Breast epithelium (tissue), 4 donors: ENCODE results near the gene TACR3. TPM values are rescaled to one million over a fixed set of nuclear protein-coding genes. Genes with fewer than 3 reads are reported as not detected.
A peak's percentile ranks its signal among the peaks of the same experiment; 100 is the strongest.
"Not testable (repeated sequence)": the region's sequence is repeated elsewhere in the genome, so short reads cannot be mapped to it uniquely, and the experiment has no call there.

Source experiments
- DNase-seq, 2 donors: peaks; one replicate each; pipeline ENCODE4 v3.0.0-alpha.2; 2019; ENCODE audit warnings: low spot score in 2 of 2
- H3K27ac ChIP-seq, 2 donors: fragments of 200-600 bp; sonication (generic) in 1 of 2; one replicate each; pipeline ENCODE4 v1.5.1; 2016 to 2019; ENCODE audit warnings: mild to moderate bottlenecking in 1 of 2
- H3K27me3 ChIP-seq, 2 donors: fragments of 200-600 bp; sonication (generic) in 1 of 2; one replicate each; pipeline versions ENCODE4 v1.5.1 to v1.6.0; 2017 to 2019; ENCODE audit warnings: control low read depth in 1 of 2, mild to moderate bottlenecking in 1 of 2
- H3K36me3 ChIP-seq: fragments of 200-600 bp; one replicate; pipeline ENCODE4 v1.5.1; 2019
- H3K4me1 ChIP-seq, 2 donors: fragments of 200-600 bp; sonication (generic); one replicate each; pipeline ENCODE4 v1.5.1; 2016 to 2019; ENCODE audit warnings: control low read depth in 1 of 2
- H3K4me3 ChIP-seq, 3 donors: fragments of 200-600 bp; sonication (generic); 1 replicate in 2 of 3; 2 replicates in 1 of 3; pipeline ENCODE4 v1.5.1; 2016 to 2019; ENCODE audit warnings: mild to moderate bottlenecking in 3 of 3, moderate library complexity in 2 of 3
- H3K9me3 ChIP-seq, 2 donors: fragments of 200-600 bp; sonication (generic) in 1 of 2; one replicate each; pipeline ENCODE4 v1.5.1; 2016 to 2019; ENCODE audit warnings: control low read depth in 1 of 2
- CTCF ChIP-seq, 3 donors: fragments of 450-650 bp; IDR thresholded peaks; one replicate each; pipeline ENCODE4 v1.5.1; 2016 to 2017; ENCODE audit warnings: antibody characterized with exemption in 3 of 3, mild to moderate bottlenecking in 3 of 3, moderate library complexity in 3 of 3
- POLR2A ChIP-seq: fragments of 450-650 bp; IDR thresholded peaks from one replicate; pipeline ENCODE4 v1.6.1; 2016; ENCODE audit warnings: antibody characterized with exemption, mild to moderate bottlenecking, moderate library complexity
- POLR2AphosphoS5 ChIP-seq, 3 donors: sonication (generic); formaldehyde crosslinking; IDR thresholded peaks; one replicate each; pipeline ENCODE4 v1.6.1; 2017; ENCODE audit warnings: antibody characterized with exemption in 3 of 3
- intact Hi-C: fragments of 100-400 bp; cut with DNase I; formaldehyde crosslinking; loops from one replicate; pipeline ENCODE4 v1.15.1; 2023; ENCODE audit warnings: low total_unique reads
- total RNA-seq, 3 donors: library from RNA; depleted of rRNA; stranded (reverse); fragments of >200 nt; gene quantifications; one replicate each; pipeline ENCODE4 v1.1.0, GENCODE V29; 2016

TACR3 gene
- total RNA-seq, 3 donors from 2014 or later = not detected

- no peaks in the 10 kb centered on the region for H3K4me1 ChIP-seq
- intact Hi-C loops = no loop called here
- peaks cover 0 to 10% of the 10 kb centered on the region in 2 donors for H3K27me3 ChIP-seq
- DNase-seq = no peak
- H3K27ac ChIP-seq = no peak overlapping the region
- no peaks in the 10 kb centered on the region for H3K9me3 ChIP-seq
- TF ChIP-seq CTCF (IDR thresholded peaks at IDR 0.05) (no peak), POLR2A (no peak), POLR2AphosphoS5 (IDR thresholded peaks at IDR 0.05) (no peak)
- no peaks in the 10 kb centered on the region for H3K36me3 ChIP-seq
- no peak overlapping the region for H3K4me3 ChIP-seq
Measured at GRCh38 chr4:103721251-103721650, 1.5 kb upstream of the TACR3 start.

GRCh38 chr4:103720661-103721060, 876 bp upstream of the TACR3 start:
- intact Hi-C loops = no loop called here

GRCh38 chr4:103719105-103719829, 518 bp downstream of the TACR3 start:
- H3K4me1 ChIP-seq = no peaks in the 10 kb centered on the region
- intact Hi-C loops = no loop called here
- DNase-seq = no peak
- no peaks in the 10 kb centered on the region for H3K9me3 ChIP-seq
- peak overlapping the region in 2 of 3 donors; percentile 28 to 40 for H3K4me3 ChIP-seq
- no peaks in the 10 kb centered on the region for H3K36me3 ChIP-seq
- peaks cover 0 to 10% of the 10 kb centered on the region in 2 donors for H3K27me3 ChIP-seq
- H3K27ac ChIP-seq = no peak overlapping the region
- TF ChIP-seq CTCF (IDR thresholded peaks at IDR 0.05) (no peak), POLR2A (no peak), POLR2AphosphoS5 (IDR thresholded peaks at IDR 0.05) (no peak)

More at GRCh38 chr4:103720661-103721060, 876 bp upstream of the TACR3 start:
- Histone ChIP-seq H3K27me3 (peaks cover 0 to 10% of the 10 kb centered on the region in 2 donors), H3K4me1 (no peaks in the 10 kb centered on the region), H3K4me3 (no peak overlapping the region), H3K9me3 (no peaks in the 10 kb centered on the region), H3K36me3 (no peaks in the 10 kb centered on the region), H3K27ac (no peak overlapping the region)
- no peak for DNase-seq
- TF ChIP-seq POLR2AphosphoS5 (IDR thresholded peaks at IDR 0.05) (no peak), CTCF (IDR thresholded peaks at IDR 0.05) (no peak), POLR2A (no peak)

- Histone ChIP-seq H3K4me1 (no peaks in the 10 kb centered on the region), H3K9me3 (no peaks in the 10 kb centered on the region), H3K4me3 (no peak overlapping the region), H3K27me3 (no peaks in the 10 kb centered on the region), H3K27ac (no peak overlapping the region), H3K36me3 (no peaks in the 10 kb centered on the region)
- DNase-seq = no peak
- TF ChIP-seq CTCF (IDR thresholded peaks at IDR 0.05) = no peak
- TF ChIP-seq POLR2A = no peak
- TF ChIP-seq POLR2AphosphoS5 (IDR thresholded peaks at IDR 0.05) = no peak
- intact Hi-C loops = no loop called here
Measured at GRCh38 chr4:103692615-103693014, 27.2 kb downstream of the TACR3 start.

- Histone ChIP-seq H3K4me3 (no peak overlapping the region), H3K27ac (no peak overlapping the region), H3K4me1 (no peaks in the 10 kb centered on the region), H3K9me3 (peaks cover 0 to 8% of the 10 kb centered on the region in 2 donors), H3K27me3 (no peaks in the 10 kb centered on the region), H3K36me3 (no peaks in the 10 kb centered on the region)
- intact Hi-C loops = no loop called here
- no peak for DNase-seq
- TF ChIP-seq POLR2AphosphoS5 (IDR thresholded peaks at IDR 0.05) (no peak), CTCF (IDR thresholded peaks at IDR 0.05) (no peak), POLR2A (no peak)
Measured at GRCh38 chr4:103673983-103674382, 45.8 kb downstream of the TACR3 start.

- DNase-seq, H3K4me1 ChIP-seq, H3K36me3 ChIP-seq, H3K27ac ChIP-seq, H3K4me3 ChIP-seq, H3K9me3 ChIP-seq, H3K27me3 ChIP-seq, intact Hi-C loops: not testable (repeated sequence)
Measured at GRCh38 chr4:103666764-103667163, 53.0 kb downstream of the TACR3 start.
